Gastrocnemius medialis (tissue), 4 donors: ENCODE data around the gene BIRC7. TPM values are rescaled to one million over a fixed set of nuclear protein-coding genes. Genes with fewer than 3 reads are reported as not detected.
"Not testable (repeated sequence)": the region's sequence is repeated elsewhere in the genome, so short reads cannot be mapped to it uniquely, and the experiment has no call there.

Experiments used
- ATAC-seq, 2 donors: fragments of 150-250 bp; one replicate each; pipeline ENCODE4 v1.9.1; 2016
- DNase-seq, 2 donors: peaks; one replicate each; pipeline ENCODE4 v3.0.0-alpha.2; 2019
- H3K27ac ChIP-seq, 4 donors: fragments of 200-600 bp; sonication (generic); 1 replicate in 1 of 4; 2 replicates in 3 of 4; pipeline ENCODE4 v1.5.1; 2016 to 2018; ENCODE audit warnings: mild to moderate bottlenecking in 2 of 4, moderate library complexity in 1 of 4
- H3K27me3 ChIP-seq, 3 donors: fragments of 200-600 bp; sonication (generic) in 2 of 3; 1 replicate in 1 of 3; 2 replicates in 2 of 3; pipeline versions ENCODE4 v1.5.1 to v1.6.0; 2016 to 2019; ENCODE audit warnings: mild to moderate bottlenecking in 1 of 3, moderate library complexity in 1 of 3
- H3K36me3 ChIP-seq, 2 donors: fragments of 200-600 bp; sonication (generic) in 1 of 2; one replicate each; pipeline ENCODE4 v1.5.1; 2017 to 2018
- H3K4me1 ChIP-seq, 2 donors: fragments of 200-600 bp; sonication (generic) in 1 of 2; one replicate each; pipeline ENCODE4 v1.5.1; 2016 to 2017; ENCODE audit warnings: mild to moderate bottlenecking in 2 of 2
- H3K4me3 ChIP-seq, 4 donors: fragments of 200-600 bp; sonication (generic) in 3 of 4; 1 replicate in 1 of 4; 2 replicates in 3 of 4; pipeline ENCODE4 v1.5.1; 2016 to 2019; ENCODE audit warnings: mild to moderate bottlenecking in 2 of 4
- H3K9me3 ChIP-seq, 3 donors: fragments of 200-600 bp; sonication (generic) in 2 of 3; 1 replicate in 1 of 3; 2 replicates in 2 of 3; pipeline ENCODE4 v1.5.1; 2016 to 2019
- POLR2A ChIP-seq, 2 donors: fragments of 450-650 bp; IDR thresholded peaks; one replicate each; pipeline ENCODE4 v1.6.1; 2017; ENCODE audit warnings: antibody characterized with exemption in 2 of 2, mild to moderate bottlenecking in 2 of 2, moderate library complexity in 2 of 2
- in situ Hi-C, 4 donors: fragments of 200-750 bp; cut with MboI; loops; one replicate each; pipeline versions ENCODE4 v1.15.0 to v1.8.0; 2017; ENCODE audit warnings: low sequenced_read_pairs in 4 of 4
- intact Hi-C: fragments of 100-400 bp; cut with DNase I; formaldehyde crosslinking; loops from one replicate; pipeline ENCODE4 v1.15.1; 2023; ENCODE audit warnings: low total_unique reads
- total RNA-seq, 4 donors: library from RNA; depleted of rRNA; stranded (reverse); fragments of >200 nt; gene quantifications; one replicate each; pipeline versions ENCODE4 v1.1.0 to v1.2.3, GENCODE V29; 2016
- TF ChIP-seq, protein P1 (sequence below), 5 experiments: fragments of 450-650 bp in 3 of 5; fragments of 200-600 bp in 2 of 5; sonication (generic) in 2 of 5; IDR thresholded peaks in 4 of 5; conservative IDR thresholded peaks in 1 of 5; 1 replicate in 4 of 5; 2 replicates in 1 of 5; pipeline ENCODE4 v1.5.1; 2016 to 2019; ENCODE audit warnings: antibody characterized with exemption in 5 of 5, mild to moderate bottlenecking in 3 of 5, moderate library complexity in 3 of 5

BIRC7 gene
- total RNA-seq, 4 donors from 2014 or later: not detected

GRCh38 chr20:63249891-63250290 lies 14.2 kb downstream of the BIRC7 start:
- ATAC-seq (no peak), DNase-seq (no peak)
- intact Hi-C loops (no loop called here), in situ Hi-C loops (no loop called here)
- Histone ChIP-seq H3K4me3 (no peak overlapping the region), H3K27ac (no peak overlapping the region), H3K27me3 (peaks cover 32 to 52% (median 47%) of the 10 kb centered on the region in 3 donors), H3K9me3 (no peaks in the 10 kb centered on the region), H3K36me3 (no peaks in the 10 kb centered on the region), H3K4me1 (no peaks in the 10 kb centered on the region)
- no peak for TF ChIP-seq POLR2A (IDR thresholded peaks at IDR 0.05)
- TF ChIP-seq, protein P1, sequence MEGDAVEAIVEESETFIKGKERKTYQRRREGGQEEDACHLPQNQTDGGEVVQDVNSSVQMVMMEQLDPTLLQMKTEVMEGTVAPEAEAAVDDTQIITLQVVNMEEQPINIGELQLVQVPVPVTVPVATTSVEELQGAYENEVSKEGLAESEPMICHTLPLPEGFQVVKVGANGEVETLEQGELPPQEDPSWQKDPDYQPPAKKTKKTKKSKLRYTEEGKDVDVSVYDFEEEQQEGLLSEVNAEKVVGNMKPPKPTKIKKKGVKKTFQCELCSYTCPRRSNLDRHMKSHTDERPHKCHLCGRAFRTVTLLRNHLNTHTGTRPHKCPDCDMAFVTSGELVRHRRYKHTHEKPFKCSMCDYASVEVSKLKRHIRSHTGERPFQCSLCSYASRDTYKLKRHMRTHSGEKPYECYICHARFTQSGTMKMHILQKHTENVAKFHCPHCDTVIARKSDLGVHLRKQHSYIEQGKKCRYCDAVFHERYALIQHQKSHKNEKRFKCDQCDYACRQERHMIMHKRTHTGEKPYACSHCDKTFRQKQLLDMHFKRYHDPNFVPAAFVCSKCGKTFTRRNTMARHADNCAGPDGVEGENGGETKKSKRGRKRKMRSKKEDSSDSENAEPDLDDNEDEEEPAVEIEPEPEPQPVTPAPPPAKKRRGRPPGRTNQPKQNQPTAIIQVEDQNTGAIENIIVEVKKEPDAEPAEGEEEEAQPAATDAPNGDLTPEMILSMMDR (IDR thresholded peaks at IDR 0.05 in 4 of 5, conservative IDR thresholded peaks at IDR 0.05 in 1 of 5): no peak

DNA sequence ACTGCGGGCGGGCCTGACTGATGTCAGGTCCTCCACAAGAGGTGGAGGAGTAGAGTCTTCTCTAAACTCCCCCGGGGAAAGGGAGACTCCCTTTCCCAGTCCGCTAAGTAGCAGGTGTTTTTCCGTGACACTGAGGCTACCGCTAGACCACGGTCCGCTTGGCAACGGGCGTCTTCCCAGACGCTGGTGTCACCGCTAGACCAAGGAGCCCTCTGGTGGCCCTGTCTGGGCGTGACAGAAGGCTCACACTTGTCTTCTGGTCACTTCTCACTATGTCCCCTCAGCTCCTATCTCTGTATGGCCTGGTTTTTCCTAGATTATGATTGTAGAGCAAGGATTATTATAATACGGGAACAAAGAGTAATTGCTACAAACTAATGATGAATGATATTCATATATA lies 15.6 kb downstream of the BIRC7 start:
- H3K27ac ChIP-seq, in situ Hi-C loops, ATAC-seq, H3K9me3 ChIP-seq, DNase-seq, H3K4me3 ChIP-seq, H3K36me3 ChIP-seq, H3K4me1 ChIP-seq, intact Hi-C loops: not testable (repeated sequence)
- H3K27me3 ChIP-seq: peaks cover 42 to 60% (median 56%) of the 10 kb centered on the region in 3 donors

DNA sequence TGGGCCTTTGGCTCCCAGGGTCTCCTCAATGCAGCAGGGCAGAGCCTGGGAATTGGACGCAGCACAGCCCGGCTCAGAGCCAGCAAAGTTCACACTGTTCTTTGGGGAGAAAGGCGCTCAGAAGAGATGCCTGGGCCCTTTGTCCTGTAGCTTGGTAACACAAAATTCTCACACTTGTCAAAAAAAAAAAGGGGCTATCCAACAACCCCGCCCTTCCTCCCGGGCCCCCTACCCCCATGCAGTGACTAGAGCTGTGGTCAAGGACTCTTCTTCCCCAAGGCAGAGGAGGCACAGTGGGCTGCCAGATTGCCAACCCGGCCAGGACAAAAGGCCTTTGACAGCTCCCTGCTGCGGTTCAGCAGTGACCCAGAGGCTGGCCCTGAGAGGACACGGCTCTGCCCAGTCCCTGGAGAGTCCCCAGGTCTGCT lies 16.6 kb downstream of the BIRC7 start:
- no peaks in the 10 kb centered on the region for H3K9me3 ChIP-seq

DNA sequence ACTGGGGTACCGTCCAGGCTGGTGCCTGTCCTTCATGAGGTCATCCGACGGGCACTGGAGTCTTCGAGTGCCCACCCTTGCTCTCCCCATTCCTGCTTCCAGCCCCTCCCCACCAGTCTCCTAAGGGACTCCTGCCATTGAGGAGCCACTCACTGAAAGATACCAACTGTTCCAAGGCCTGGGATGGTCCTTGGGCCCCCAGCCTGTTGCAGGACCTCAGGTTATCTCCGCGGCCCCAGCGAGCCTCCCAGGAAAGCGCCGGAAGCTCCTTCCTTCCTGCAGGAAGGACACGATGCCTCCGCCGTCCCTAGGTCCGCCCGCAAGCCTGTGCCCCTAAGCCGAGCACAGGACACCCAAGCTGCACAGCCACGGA lies 17.3 kb downstream of the BIRC7 start:
- TF ChIP-seq, protein P1 (IDR thresholded peaks at IDR 0.05 in 4 of 5, conservative IDR thresholded peaks at IDR 0.05 in 1 of 5): no peak
- no peak for TF ChIP-seq POLR2A (IDR thresholded peaks at IDR 0.05)
- H3K4me1 ChIP-seq: no peaks in the 10 kb centered on the region
- H3K27me3 ChIP-seq: peaks cover 42 to 54% (median 52%) of the 10 kb centered on the region in 3 donors
- in situ Hi-C loops (no loop called here), intact Hi-C loops (no loop called here)
- ATAC-seq (no peak), DNase-seq (no peak)
- no peaks in the 10 kb centered on the region for H3K9me3 ChIP-seq
- H3K27ac ChIP-seq: no peak overlapping the region
- no peaks in the 10 kb centered on the region for H3K36me3 ChIP-seq
- peak overlapping the region in 1 of 4 donors; percentile 27 for H3K4me3 ChIP-seq

More for the DNA sequence above, 16.6 kb downstream of the BIRC7 start:
- in situ Hi-C loops (no loop called here), intact Hi-C loops (no loop called here)
- TF ChIP-seq POLR2A (IDR thresholded peaks at IDR 0.05): no peak
- TF ChIP-seq, protein P1 (IDR thresholded peaks at IDR 0.05 in 4 of 5, conservative IDR thresholded peaks at IDR 0.05 in 1 of 5): no peak
- peaks cover 44 to 60% (median 56%) of the 10 kb centered on the region in 3 donors for H3K27me3 ChIP-seq
- H3K36me3 ChIP-seq: no peaks in the 10 kb centered on the region
- H3K4me3 ChIP-seq: no peak overlapping the region
- H3K27ac ChIP-seq: no peak overlapping the region
- no peaks in the 10 kb centered on the region for H3K4me1 ChIP-seq
- DNase-seq: no peak
- no peak for ATAC-seq

GRCh38 chr20:63253438-63254231 lies 17.9 kb downstream of the BIRC7 start:
- intact Hi-C loops (no loop called here), in situ Hi-C loops (no loop called here)
- Histone ChIP-seq H3K27me3 (peaks cover 37 to 56% (median 53%) of the 10 kb centered on the region in 3 donors), H3K27ac (no peak overlapping the region), H3K36me3 (no peaks in the 10 kb centered on the region), H3K4me1 (no peaks in the 10 kb centered on the region), H3K4me3 (peak overlapping the region in 2 of 4 donors; percentile 21 to 27), H3K9me3 (no peaks in the 10 kb centered on the region)
- ATAC-seq (no peak), DNase-seq (no peak)
- TF ChIP-seq, protein P1 (IDR thresholded peaks at IDR 0.05 in 4 of 5, conservative IDR thresholded peaks at IDR 0.05 in 1 of 5): no peak
- TF ChIP-seq POLR2A (IDR thresholded peaks at IDR 0.05): no peak
